Thoracic aorta (tissue), 2 donors: ENCODE measurements around the gene CCR5AS.
"Not testable (repeated sequence)": the region's sequence is repeated elsewhere in the genome, so short reads cannot be mapped to it uniquely, and the experiment has no call there.

Source experiments
- ATAC-seq: fragments of 150-250 bp; one replicate; pipeline ENCODE4 v1.8.0; 2017; ENCODE audit warnings: low read depth; ENCODE audit not compliant: insufficient number of reproducible peaks, low FRiP score
- DNase-seq: peaks from one replicate; pipeline ENCODE4 v3.0.0-alpha.2; 2020; ENCODE audit warnings: low spot score
- H3K27ac ChIP-seq, 2 donors: fragments of 200-600 bp; sonication (generic); 1 replicate in 1 of 2; 2 replicates in 1 of 2; pipeline ENCODE4 v1.5.1; 2016; ENCODE audit warnings: mild to moderate bottlenecking in 2 of 2, moderate library complexity in 2 of 2
- H3K27me3 ChIP-seq: fragments of 200-600 bp; sonication (generic); replicated peaks from 2 replicates; pipeline ENCODE4 v1.6.0; 2016; ENCODE audit warnings: mild to moderate bottlenecking; ENCODE audit not compliant: insufficient read depth
- H3K36me3 ChIP-seq: fragments of 200-600 bp; sonication (generic); one replicate; pipeline ENCODE4 v1.5.1; 2016
- H3K4me1 ChIP-seq, 2 donors: fragments of 200-600 bp; sonication (generic); 1 replicate in 1 of 2; 2 replicates in 1 of 2; pipeline versions ENCODE4 v1.5.1 to v1.6.0; 2016; ENCODE audit warnings: low read depth in 2 of 2, mild to moderate bottlenecking in 1 of 2; ENCODE audit not compliant: control insufficient read depth in 1 of 2
- H3K4me3 ChIP-seq: fragments of 200-600 bp; sonication (generic); 2 replicates; pipeline ENCODE4 v1.5.1; 2016; ENCODE audit warnings: mild to moderate bottlenecking
- H3K9me3 ChIP-seq: fragments of 200-600 bp; sonication (generic); 2 replicates; pipeline ENCODE4 v1.5.1; 2016
- CTCF ChIP-seq: fragments of 200-600 bp; sonication (generic); IDR thresholded peaks from one replicate; pipeline ENCODE4 v1.5.1; 2019; ENCODE audit warnings: antibody characterized with exemption

The CCR5AS gene

GRCh38 chr3:46395766-46396530, 10.9 kb downstream of the CCR5AS start:
- DNase-seq (no peak), ATAC-seq (no peak)
- Histone ChIP-seq H3K4me1 (no peaks in the 10 kb centered on the region), H3K9me3 (no peaks in the 10 kb centered on the region), H3K27me3 (no peaks in the 10 kb centered on the region), H3K27ac (no peak overlapping the region), H3K4me3 (no peak overlapping the region), H3K36me3 (no peaks in the 10 kb centered on the region)
- no peak for TF ChIP-seq CTCF

DNA sequence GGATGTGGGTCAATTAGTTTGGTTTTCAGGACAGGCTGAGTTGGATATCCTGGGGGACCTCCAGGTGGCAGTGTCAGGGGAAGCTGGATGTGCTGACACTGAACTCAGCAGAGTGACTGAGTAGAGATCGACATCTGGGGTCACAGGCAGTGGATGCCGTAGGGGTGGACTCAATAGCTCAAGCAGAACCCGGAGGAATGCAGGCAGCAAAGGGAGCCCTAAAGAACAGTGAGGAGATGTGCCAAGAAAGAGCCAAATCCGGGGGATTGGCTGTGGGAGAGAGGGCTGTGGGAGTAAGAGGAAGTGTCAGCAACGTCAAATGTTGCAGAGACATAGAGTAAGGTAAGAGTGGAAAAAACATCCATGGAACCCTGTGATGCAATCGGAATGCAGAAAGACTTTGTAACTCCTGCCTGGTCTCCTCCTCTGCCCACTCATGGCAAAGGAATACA, 11.6 kb downstream of the CCR5AS start:
- Histone ChIP-seq H3K36me3 (no peaks in the 10 kb centered on the region), H3K4me3 (no peak overlapping the region), H3K9me3 (no peaks in the 10 kb centered on the region), H3K4me1 (no peaks in the 10 kb centered on the region), H3K27me3 (no peaks in the 10 kb centered on the region), H3K27ac (no peak overlapping the region)
- TF ChIP-seq CTCF: no peak
- no peak for DNase-seq
- no peak for ATAC-seq

DNA sequence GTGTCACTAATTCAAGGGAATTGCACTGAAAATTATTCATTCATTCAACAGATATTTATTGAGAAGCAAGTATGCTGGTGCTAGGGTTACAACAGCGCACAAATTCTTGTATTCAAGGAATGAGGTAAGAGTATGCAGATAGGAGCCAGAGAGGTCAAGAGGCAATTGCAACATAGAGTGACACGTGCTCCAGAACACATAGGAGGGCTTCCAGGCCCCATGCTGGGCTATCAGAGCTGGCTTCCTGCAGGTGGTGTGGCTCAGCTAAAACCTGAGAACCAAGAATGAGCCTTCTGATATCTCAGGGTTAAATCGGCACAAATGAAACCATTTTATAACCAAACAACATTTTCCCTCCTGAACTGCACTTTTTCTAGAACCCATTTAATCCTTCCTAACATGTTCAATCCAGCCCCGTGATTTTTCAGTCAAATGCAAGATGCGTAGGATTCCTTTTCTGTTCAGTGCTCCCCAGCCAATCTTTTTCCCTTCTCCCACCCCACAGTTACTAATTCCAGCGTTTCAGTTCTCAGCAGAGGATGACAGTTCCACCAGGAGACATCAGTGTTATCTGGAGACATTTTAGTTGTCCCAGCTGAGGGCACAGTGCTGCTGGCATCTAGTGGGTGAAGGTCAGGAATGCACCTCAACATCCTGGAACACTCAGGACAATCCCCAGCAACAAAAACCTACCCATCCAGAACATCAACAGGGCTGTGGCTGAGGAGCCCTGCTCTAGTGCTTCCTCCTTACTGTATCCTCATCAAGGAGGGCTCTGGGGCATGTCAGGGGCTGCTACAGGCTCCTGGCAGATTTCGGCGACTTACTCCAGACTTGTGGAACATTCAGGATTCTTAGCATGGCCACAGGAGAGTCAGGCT, 13.1 kb downstream of the CCR5AS start:
- no peak for TF ChIP-seq CTCF
- no peaks in the 10 kb centered on the region for H3K27me3 ChIP-seq
- H3K9me3 ChIP-seq: no peaks in the 10 kb centered on the region
- no peaks in the 10 kb centered on the region for H3K4me1 ChIP-seq
- ATAC-seq (no peak), DNase-seq (no peak)
- no peaks in the 10 kb centered on the region for H3K36me3 ChIP-seq
- H3K27ac ChIP-seq: no peak overlapping the region
- no peak overlapping the region for H3K4me3 ChIP-seq

DNA sequence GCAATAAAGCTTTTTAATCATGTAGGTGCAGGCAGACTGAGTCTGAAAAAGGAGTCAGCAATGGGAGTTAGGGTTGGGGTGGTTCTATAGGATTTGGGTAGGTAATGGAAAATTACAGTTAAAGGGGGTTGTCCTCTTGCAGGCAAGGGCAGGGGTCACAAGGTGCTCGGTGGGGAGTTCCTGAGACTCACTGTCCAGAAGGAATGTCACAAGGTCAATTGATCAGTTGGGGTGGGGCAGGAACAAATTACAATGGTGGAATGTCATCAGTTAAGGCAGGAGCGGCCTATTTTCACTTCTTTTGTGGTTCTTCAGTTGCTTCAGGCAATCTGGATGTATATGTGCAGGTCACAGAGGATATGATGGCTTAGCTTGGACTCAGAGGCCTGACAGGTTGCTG, 13.9 kb downstream of the CCR5AS start:
- Histone ChIP-seq H3K9me3 (no peaks in the 10 kb centered on the region), H3K4me1 (no peaks in the 10 kb centered on the region), H3K4me3 (no peak overlapping the region), H3K27ac (no peak overlapping the region), H3K27me3 (no peaks in the 10 kb centered on the region), H3K36me3 (no peaks in the 10 kb centered on the region)
- ATAC-seq: no peak
- TF ChIP-seq CTCF: no peak
- DNase-seq: no peak

- H3K4me3 ChIP-seq, DNase-seq, H3K36me3 ChIP-seq, H3K27ac ChIP-seq, ATAC-seq, H3K9me3 ChIP-seq, H3K27me3 ChIP-seq, H3K4me1 ChIP-seq: not testable (repeated sequence)
Observed at GRCh38 chr3:46391526-46391925, 15.3 kb downstream of the CCR5AS start.
